T-helper 2 cell treated with Interferon-gamma antibody and Interleukin-4, amounts not matched to agents 5 μg/mL and 100 μg/mL, for 36 hours (primary cell): Measurements from ENCODE around the gene CEP44.
"Not testable (repeated sequence)": the region's sequence is repeated elsewhere in the genome, so short reads cannot be mapped to it uniquely, and the experiment has no call there.

Experiments
- DNase-seq: peaks from one replicate; pipeline ENCODE4 v3.0.0; 2021; ENCODE audit warnings: low spot score
- H3K27ac Mint-ChIP-seq: one replicate; pipeline ENCODE4 v1.8.0; 2021; ENCODE audit warnings: mild to moderate bottlenecking, mixed read lengths
- H3K27me3 Mint-ChIP-seq: one replicate; pipeline ENCODE4 v1.8.0; 2021; ENCODE audit warnings: low read depth, mixed read lengths
- H3K36me3 Mint-ChIP-seq: one replicate; pipeline ENCODE4 v1.8.0; 2021; ENCODE audit warnings: low read depth, mixed read lengths
- H3K4me1 Mint-ChIP-seq: one replicate; pipeline ENCODE4 v1.8.0; 2021; ENCODE audit warnings: low read depth, mixed read lengths
- H3K4me3 Mint-ChIP-seq: one replicate; pipeline ENCODE4 v1.8.0; 2022; ENCODE audit warnings: mild to moderate bottlenecking, moderate library complexity, mixed read lengths
- H3K9me3 Mint-ChIP-seq: one replicate; pipeline ENCODE4 v1.8.0; 2021; ENCODE audit warnings: mixed read lengths

CEP44 gene

GRCh38 chr4:174286870-174287269 lies 3.2 kb downstream of the CEP44 start:
- peaks cover 14% of the 10 kb centered on the region for H3K9me3 Mint-ChIP-seq
- peaks cover 29% of the 10 kb centered on the region for H3K4me1 Mint-ChIP-seq
- no peak for DNase-seq
- H3K4me3 Mint-ChIP-seq = no peak overlapping the region
- peaks cover 24% of the 10 kb centered on the region for H3K36me3 Mint-ChIP-seq
- H3K27ac Mint-ChIP-seq = no peak overlapping the region
- H3K27me3 Mint-ChIP-seq = no peaks in the 10 kb centered on the region

DNA sequence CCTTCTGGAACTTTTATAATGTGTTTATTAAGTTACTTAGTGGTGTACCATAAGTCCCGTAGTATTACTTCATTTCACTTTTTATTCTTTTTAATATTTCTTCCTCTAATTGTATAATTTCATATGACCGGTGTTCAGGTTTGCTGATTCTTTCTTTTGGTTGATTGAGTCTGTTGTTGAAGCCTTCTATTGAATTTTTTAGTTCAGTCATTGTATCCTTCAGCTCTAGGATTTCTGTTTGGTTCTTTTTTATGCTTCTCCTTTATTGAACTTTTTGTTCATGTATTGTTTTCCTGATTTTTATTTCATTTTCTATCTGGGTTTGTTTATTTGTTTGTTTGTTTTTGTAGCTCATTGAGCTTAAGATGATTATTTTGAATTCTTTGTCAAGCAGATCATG lies 8.8 kb downstream of the CEP44 start:
- no peaks in the 10 kb centered on the region for H3K27me3 Mint-ChIP-seq
- peaks cover 4% of the 10 kb centered on the region for H3K4me1 Mint-ChIP-seq
- H3K4me3 Mint-ChIP-seq = no peak overlapping the region
- peaks cover 36% of the 10 kb centered on the region for H3K36me3 Mint-ChIP-seq
- DNase-seq = no peak
- H3K27ac Mint-ChIP-seq = no peak overlapping the region
- peaks cover 44% of the 10 kb centered on the region for H3K9me3 Mint-ChIP-seq

DNA sequence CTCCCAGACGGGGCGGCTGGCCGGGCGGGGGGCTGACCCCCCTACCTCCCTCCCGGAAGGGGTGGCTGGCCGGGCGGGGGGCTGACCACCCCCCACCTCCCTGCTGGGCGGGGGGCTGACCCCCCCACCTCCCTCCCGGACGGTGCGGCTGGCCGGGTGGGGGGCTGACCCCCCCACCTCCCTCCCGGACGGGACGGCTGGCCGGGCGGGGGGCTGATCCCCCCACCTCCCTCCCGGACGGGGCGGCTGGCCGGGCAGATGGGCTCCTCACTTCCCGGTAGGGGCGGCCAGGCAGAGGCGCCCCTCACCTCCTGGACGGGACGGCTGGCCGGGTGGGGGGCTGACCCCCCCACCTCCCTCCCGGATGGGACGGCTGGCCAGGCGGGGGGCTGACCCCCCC lies 10.9 kb downstream of the CEP44 start:
- Mint-ChIP-seq H3K9me3 (peaks cover 44% of the 10 kb centered on the region), H3K36me3 (peaks cover 42% of the 10 kb centered on the region)
- not testable (repeated sequence) for H3K4me3 Mint-ChIP-seq, H3K4me1 Mint-ChIP-seq, H3K27ac Mint-ChIP-seq, DNase-seq, H3K27me3 Mint-ChIP-seq

DNA sequence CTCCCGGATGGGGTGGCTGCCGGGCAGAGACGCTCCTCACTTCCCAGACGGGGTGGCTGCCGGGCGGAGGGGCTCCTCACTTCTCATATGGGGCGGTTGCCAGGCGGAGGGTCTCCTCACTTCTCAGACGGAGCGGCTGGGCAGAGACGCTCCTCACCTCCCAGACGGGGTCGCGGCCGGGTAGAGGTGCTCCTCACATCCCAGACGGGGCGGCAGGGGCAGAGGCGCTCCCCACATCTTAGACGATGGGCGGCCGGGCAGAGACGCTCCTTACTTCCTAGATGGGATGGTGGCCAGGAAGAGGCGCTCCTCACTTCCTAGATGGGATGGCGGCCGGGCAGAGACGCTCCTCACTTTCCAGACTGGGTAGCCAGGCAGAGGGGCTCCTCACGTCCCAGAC lies 11.4 kb downstream of the CEP44 start:
- Mint-ChIP-seq H3K9me3 (peaks cover 43% of the 10 kb centered on the region), H3K36me3 (peaks cover 45% of the 10 kb centered on the region)
- not testable (repeated sequence) for H3K4me1 Mint-ChIP-seq, H3K27me3 Mint-ChIP-seq, DNase-seq, H3K4me3 Mint-ChIP-seq, H3K27ac Mint-ChIP-seq

DNA sequence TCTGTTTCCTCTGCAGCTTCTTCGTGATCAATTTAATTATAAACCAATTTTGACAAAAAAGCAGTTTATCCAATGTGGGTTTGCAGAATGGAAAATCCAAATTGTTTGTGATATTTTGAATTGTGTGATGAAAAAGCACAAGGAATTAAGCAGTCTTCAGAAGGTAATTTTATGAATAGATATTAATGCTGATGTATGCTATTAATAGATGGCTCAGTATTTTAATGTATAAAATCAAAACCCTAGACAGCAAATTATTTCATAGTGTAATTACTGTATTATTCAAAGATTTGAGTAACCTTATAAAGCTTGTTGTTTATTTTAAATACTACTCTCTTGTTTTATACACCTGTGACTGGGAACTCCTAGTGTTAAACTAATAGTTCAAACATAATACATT lies 20.0 kb downstream of the CEP44 start:
- Mint-ChIP-seq H3K4me3 (no peak overlapping the region), H3K36me3 (peaks cover 41% of the 10 kb centered on the region)
- DNase-seq = no peak

GRCh38 chr4:174304664-174305063 lies 21.0 kb downstream of the CEP44 start:
- DNase-seq = no peak
- Mint-ChIP-seq H3K27ac (no peak overlapping the region), H3K4me1 (peaks cover 5% of the 10 kb centered on the region), H3K36me3 (peaks cover 37% of the 10 kb centered on the region), H3K9me3 (no peaks in the 10 kb centered on the region), H3K4me3 (no peak overlapping the region), H3K27me3 (no peaks in the 10 kb centered on the region)

More for the DNA sequence above, 20.0 kb downstream of the CEP44 start:
- H3K9me3 Mint-ChIP-seq = no peaks in the 10 kb centered on the region
- no peaks in the 10 kb centered on the region for H3K27me3 Mint-ChIP-seq
- no peak overlapping the region for H3K27ac Mint-ChIP-seq
- H3K4me1 Mint-ChIP-seq = peaks cover 5% of the 10 kb centered on the region

- no peak for DNase-seq
- no peak overlapping the region for H3K27ac Mint-ChIP-seq
- no peaks in the 10 kb centered on the region for H3K27me3 Mint-ChIP-seq
- H3K4me1 Mint-ChIP-seq = no peaks in the 10 kb centered on the region
- H3K9me3 Mint-ChIP-seq = no peaks in the 10 kb centered on the region
- H3K36me3 Mint-ChIP-seq = peaks cover 30% of the 10 kb centered on the region
- H3K4me3 Mint-ChIP-seq = no peak overlapping the region
Measured at GRCh38 chr4:174305961-174306360, 22.2 kb downstream of the CEP44 start.

DNA sequence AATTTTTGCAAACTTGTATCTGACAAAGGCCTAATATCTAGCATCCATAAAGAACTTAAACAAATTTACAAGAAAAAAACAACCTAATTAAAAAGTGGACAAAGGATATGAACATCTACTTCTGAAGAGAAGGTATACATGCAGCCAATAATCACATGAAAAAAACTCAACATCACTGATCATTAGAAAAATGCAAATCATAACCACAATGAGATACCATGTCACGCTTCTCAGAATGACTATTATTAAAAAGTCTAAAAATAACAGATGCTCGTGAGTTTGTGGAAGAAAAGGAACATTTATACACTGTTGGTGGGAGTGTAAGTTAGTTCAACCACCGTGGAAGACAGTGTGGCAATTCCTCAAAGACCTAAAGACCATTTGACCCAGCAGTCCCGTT lies 24.0 kb downstream of the CEP44 start:
- peaks cover 1% of the 10 kb centered on the region for H3K4me1 Mint-ChIP-seq
- H3K4me3 Mint-ChIP-seq = no peak overlapping the region
- H3K36me3 Mint-ChIP-seq = peaks cover 26% of the 10 kb centered on the region
- no peak for DNase-seq
- no peak overlapping the region for H3K27ac Mint-ChIP-seq
- no peaks in the 10 kb centered on the region for H3K9me3 Mint-ChIP-seq
- H3K27me3 Mint-ChIP-seq = no peaks in the 10 kb centered on the region

- peaks cover 14% of the 10 kb centered on the region for H3K36me3 Mint-ChIP-seq
- no peak for DNase-seq
- no peaks in the 10 kb centered on the region for H3K9me3 Mint-ChIP-seq
- no peak overlapping the region for H3K4me3 Mint-ChIP-seq
- no peak overlapping the region for H3K27ac Mint-ChIP-seq
- H3K27me3 Mint-ChIP-seq = no peaks in the 10 kb centered on the region
- H3K4me1 Mint-ChIP-seq = peaks cover 3% of the 10 kb centered on the region
Measured at GRCh38 chr4:174312993-174313392, 29.3 kb downstream of the CEP44 start.

GRCh38 chr4:174314274-174314673 lies 30.6 kb downstream of the CEP44 start:
- H3K36me3 Mint-ChIP-seq = peaks cover 8% of the 10 kb centered on the region
- H3K27me3 Mint-ChIP-seq = no peaks in the 10 kb centered on the region
- H3K4me3 Mint-ChIP-seq = no peak overlapping the region
- no peak overlapping the region for H3K27ac Mint-ChIP-seq
- DNase-seq = no peak
- peaks cover 3% of the 10 kb centered on the region for H3K4me1 Mint-ChIP-seq
- H3K9me3 Mint-ChIP-seq = no peaks in the 10 kb centered on the region

DNA sequence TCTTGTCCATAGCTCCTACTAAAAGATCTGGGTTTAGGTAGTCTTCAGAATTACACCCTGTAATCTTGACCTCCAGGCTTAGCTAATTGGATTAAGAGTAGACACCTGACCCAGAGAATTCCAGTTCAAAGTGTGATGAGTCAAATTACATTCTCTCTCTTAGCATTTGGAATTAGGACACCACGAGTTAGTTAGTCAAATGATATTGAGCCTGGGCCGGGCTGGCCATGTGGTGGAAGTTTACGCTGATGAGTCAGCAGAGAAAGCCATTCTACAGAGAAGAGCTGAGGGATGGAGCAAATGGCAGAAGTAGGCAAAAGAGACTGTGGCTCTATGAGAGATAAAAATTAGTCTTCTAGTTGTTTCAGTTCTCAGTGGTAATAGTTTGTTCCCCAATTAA lies 31.1 kb downstream of the CEP44 start:
- peaks cover 7% of the 10 kb centered on the region for H3K36me3 Mint-ChIP-seq

GRCh38 chr4:174316546-174316945 lies 32.8 kb downstream of the CEP44 start:
- Mint-ChIP-seq H3K9me3 (no peaks in the 10 kb centered on the region), H3K27me3 (no peaks in the 10 kb centered on the region), H3K4me1 (peaks cover 3% of the 10 kb centered on the region), H3K27ac (no peak overlapping the region), H3K4me3 (no peak overlapping the region), H3K36me3 (peaks cover 6% of the 10 kb centered on the region)
- no peak for DNase-seq

More for the DNA sequence above, 31.1 kb downstream of the CEP44 start:
- no peaks in the 10 kb centered on the region for H3K27me3 Mint-ChIP-seq
- H3K4me1 Mint-ChIP-seq = peaks cover 3% of the 10 kb centered on the region
- no peak overlapping the region for H3K27ac Mint-ChIP-seq
- DNase-seq = no peak
- no peak overlapping the region for H3K4me3 Mint-ChIP-seq
- no peaks in the 10 kb centered on the region for H3K9me3 Mint-ChIP-seq

DNA sequence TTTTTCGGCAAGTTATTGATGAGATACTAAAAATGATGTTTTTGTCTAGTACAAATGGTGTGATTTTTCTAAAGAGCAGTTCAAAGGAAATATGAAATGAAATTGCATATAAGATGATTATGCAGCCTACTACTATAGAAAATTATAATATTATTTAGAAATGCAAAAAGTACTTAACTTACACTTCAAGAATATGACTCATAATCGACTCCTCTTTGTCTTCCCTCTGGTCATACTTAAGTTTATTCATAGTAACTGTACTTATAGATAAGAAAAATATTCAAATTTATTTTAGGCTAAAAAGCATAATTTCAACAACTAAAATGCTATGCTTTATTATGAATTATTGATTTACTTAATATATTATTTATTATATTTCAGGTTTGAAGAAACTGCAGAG lies 33.2 kb downstream of the CEP44 start:
- H3K9me3 Mint-ChIP-seq = no peaks in the 10 kb centered on the region
- H3K27me3 Mint-ChIP-seq = no peaks in the 10 kb centered on the region
- H3K27ac Mint-ChIP-seq = no peak overlapping the region
- peaks cover 6% of the 10 kb centered on the region for H3K36me3 Mint-ChIP-seq
- no peak for DNase-seq
- H3K4me3 Mint-ChIP-seq = no peak overlapping the region
- H3K4me1 Mint-ChIP-seq = peaks cover 3% of the 10 kb centered on the region

GRCh38 chr4:174317531-174317930 lies 33.8 kb downstream of the CEP44 start:
- DNase-seq = no peak
- no peak overlapping the region for H3K27ac Mint-ChIP-seq
- peaks cover 3% of the 10 kb centered on the region for H3K4me1 Mint-ChIP-seq
- H3K9me3 Mint-ChIP-seq = no peaks in the 10 kb centered on the region
- H3K27me3 Mint-ChIP-seq = no peaks in the 10 kb centered on the region
- no peak overlapping the region for H3K4me3 Mint-ChIP-seq
- H3K36me3 Mint-ChIP-seq = peaks cover 5% of the 10 kb centered on the region

GRCh38 chr4:174318829-174319764 lies 35.4 kb downstream of the CEP44 start:
- no peak for DNase-seq
- peaks cover 2% of the 10 kb centered on the region for H3K36me3 Mint-ChIP-seq
- H3K4me3 Mint-ChIP-seq = no peak overlapping the region
- H3K27ac Mint-ChIP-seq = no peak overlapping the region
- no peaks in the 10 kb centered on the region for H3K9me3 Mint-ChIP-seq
- no peaks in the 10 kb centered on the region for H3K27me3 Mint-ChIP-seq
- H3K4me1 Mint-ChIP-seq = no peaks in the 10 kb centered on the region
